ENCODE data around the gene DIS3L2. TPM values are rescaled to one million over a fixed set of nuclear protein-coding genes. Genes with fewer than 3 reads are reported as not detected.

Gene DIS3L2
- total RNA-seq, 4 donors from 2014 or later, result 13.3 to 31.0 (median 23.6) TPM

- Histone ChIP-seq H3K9me3 (no peaks in the 10 kb centered on the region), H3K27ac (no peak overlapping the region), H3K27me3 (no peaks in the 10 kb centered on the region), H3K4me1 (peaks cover 0 to 8% (median 2%) of the 10 kb centered on the region in 3 donors), H3K4me3 (no peak overlapping the region), H3K36me3 (no peaks in the 10 kb centered on the region)
- WGBS, 2 donors (ENCODE audit: low coverage in 1 of 2), result 71 to 74% methylated on average over 1 to 2 of the region's 2 CpGs
- no peak for ATAC-seq
- TF ChIP-seq POLR2AphosphoS5 (IDR thresholded peaks at IDR 0.05), result no peak
- TF ChIP-seq EP300 (IDR thresholded peaks at IDR 0.05), result no peak
- TF ChIP-seq POLR2A (IDR thresholded peaks at IDR 0.05), result no peak
- TF ChIP-seq CTCF (IDR thresholded peaks at IDR 0.05), result no peak
These were observed 92.3 kb downstream of the DIS3L2 start for GRCh38 chr2:232053777-232054176.

DNA sequence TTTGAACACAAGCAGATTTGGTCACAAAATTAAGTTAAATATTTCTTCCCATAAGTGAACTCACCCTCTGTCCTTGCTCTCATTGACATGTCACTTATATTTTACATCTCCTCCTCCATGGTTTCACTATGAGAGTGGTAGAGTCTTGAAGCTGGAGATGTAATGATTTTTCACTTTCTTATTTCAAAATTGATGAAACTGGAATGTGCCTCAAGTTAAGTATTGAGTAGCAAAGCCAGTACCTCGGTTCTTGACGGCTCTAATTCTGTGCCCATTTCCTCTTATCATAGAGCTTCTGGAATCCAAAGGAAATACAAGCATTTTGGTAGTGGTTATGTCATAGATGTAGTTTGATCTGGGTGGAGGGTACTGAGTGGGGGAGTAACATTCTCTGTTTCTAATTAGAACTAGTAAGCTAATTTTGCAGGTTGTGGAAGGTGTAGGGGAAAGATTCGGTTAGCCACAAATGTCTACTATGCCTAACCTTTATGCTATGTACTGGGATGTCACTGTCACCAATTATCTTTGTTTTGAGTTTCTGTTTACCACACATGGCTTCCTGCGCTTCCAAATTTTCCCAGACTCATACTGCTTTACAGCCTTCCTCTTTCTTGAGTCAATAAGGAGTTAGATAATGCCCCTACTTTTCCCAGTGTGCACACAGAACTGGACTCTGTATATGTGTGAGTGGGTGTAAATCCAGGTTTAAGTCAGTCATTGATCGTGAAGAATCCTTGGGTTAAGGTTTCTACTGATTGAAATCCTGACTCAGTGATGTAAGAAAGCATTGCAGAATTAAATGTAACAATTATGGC is 96.8 kb downstream of the DIS3L2 start:
- H3K36me3 ChIP-seq, result no peaks in the 10 kb centered on the region
- no peaks in the 10 kb centered on the region for H3K9me3 ChIP-seq
- H3K27ac ChIP-seq, result no peak overlapping the region
- no peak for TF ChIP-seq POLR2A (IDR thresholded peaks at IDR 0.05)
- TF ChIP-seq POLR2AphosphoS5 (IDR thresholded peaks at IDR 0.05), result no peak
- TF ChIP-seq EP300 (IDR thresholded peaks at IDR 0.05), result no peak
- no peak for TF ChIP-seq CTCF (IDR thresholded peaks at IDR 0.05)
- ATAC-seq, result no peak
- no peak overlapping the region for H3K4me3 ChIP-seq
- whole genome bisulfite sequencing, 2 donors (ENCODE audit: low coverage in 1 of 2), result 75 to 98% methylated on average over 4 to 5 of the region's 5 CpGs
- no peaks in the 10 kb centered on the region for H3K27me3 ChIP-seq
- H3K4me1 ChIP-seq, result peaks cover 0 to 20% (median 4%) of the 10 kb centered on the region in 3 donors

DNA sequence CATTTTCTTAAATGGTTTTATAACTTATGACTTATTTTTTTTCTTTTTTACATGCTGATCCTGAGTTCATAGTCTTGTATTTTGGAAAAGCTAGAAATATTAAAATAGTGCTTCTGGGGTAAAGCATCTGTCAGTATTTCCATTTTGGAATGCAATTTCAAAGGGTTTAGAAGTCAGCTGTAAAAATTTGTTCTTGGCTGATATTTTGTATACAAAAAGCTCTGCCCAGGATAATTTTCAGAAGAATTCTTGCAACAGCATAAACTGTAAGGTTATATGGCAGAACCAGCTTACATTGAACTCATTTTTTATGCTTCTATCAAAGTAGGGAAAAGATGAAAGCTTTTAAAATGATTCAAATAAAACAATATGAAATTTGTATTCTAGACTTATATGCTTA is 97.4 kb downstream of the DIS3L2 start:
- H3K4me3 ChIP-seq, result no peak overlapping the region
- ATAC-seq, result no peak
- H3K9me3 ChIP-seq, result no peaks in the 10 kb centered on the region
- no peaks in the 10 kb centered on the region for H3K27me3 ChIP-seq
- no peak overlapping the region for H3K27ac ChIP-seq
- H3K36me3 ChIP-seq, result no peaks in the 10 kb centered on the region
- peaks cover 0 to 20% (median 4%) of the 10 kb centered on the region in 3 donors for H3K4me1 ChIP-seq
- no peak for TF ChIP-seq POLR2AphosphoS5 (IDR thresholded peaks at IDR 0.05)
- TF ChIP-seq CTCF (IDR thresholded peaks at IDR 0.05), result no peak
- TF ChIP-seq POLR2A (IDR thresholded peaks at IDR 0.05), result no peak

DNA sequence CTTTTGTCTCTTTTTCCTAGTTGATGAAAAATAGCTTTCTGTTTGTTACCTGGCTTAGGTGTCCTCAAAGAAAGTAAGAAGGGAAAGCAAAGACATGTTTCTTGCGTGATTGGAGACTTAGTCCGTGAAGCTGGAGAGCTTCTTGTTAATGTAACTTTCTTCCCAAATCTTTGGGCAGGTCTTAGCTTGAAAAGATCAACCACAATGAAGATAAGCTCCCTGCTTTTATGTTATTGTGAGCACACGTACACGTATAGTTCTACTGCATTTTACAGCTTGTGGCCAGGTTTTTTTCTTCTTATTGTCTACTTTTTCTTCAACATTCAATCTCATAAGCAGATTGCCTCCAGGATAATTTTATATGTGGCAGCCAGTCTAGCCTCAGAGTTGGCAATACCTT is 99.8 kb downstream of the DIS3L2 start:
- 87 to 93% methylated on average over 4 of the region's 4 CpGs for WGBS, 2 donors (ENCODE audit: low coverage in 1 of 2)
- no peak for ATAC-seq

More for the DNA sequence above, 99.8 kb downstream of the DIS3L2 start:
- TF ChIP-seq POLR2AphosphoS5 (IDR thresholded peaks at IDR 0.05) (no peak), POLR2A (IDR thresholded peaks at IDR 0.05) (no peak), EP300 (IDR thresholded peaks at IDR 0.05) (no peak), CTCF (IDR thresholded peaks at IDR 0.05) (no peak)
- Histone ChIP-seq H3K4me1 (peaks cover 0 to 20% (median 4%) of the 10 kb centered on the region in 3 donors), H3K4me3 (no peak overlapping the region), H3K36me3 (no peaks in the 10 kb centered on the region), H3K27ac (no peak overlapping the region), H3K9me3 (no peaks in the 10 kb centered on the region), H3K27me3 (no peaks in the 10 kb centered on the region)
